IPS-11a (cell line): Measurements from ENCODE around the gene PHACTR3.

ENCODE experiments used
- H3K4me3 ChIP-seq: one replicate; pipeline ENCODE4 v1.5.1; 2013; ENCODE audit warnings: low read depth, low read length, control low read depth

Gene PHACTR3

GRCh38 chr20:59690101-59690500, 85.8 kb downstream of the PHACTR3 start:
- no peak overlapping the region for H3K4me3 ChIP-seq

DNA sequence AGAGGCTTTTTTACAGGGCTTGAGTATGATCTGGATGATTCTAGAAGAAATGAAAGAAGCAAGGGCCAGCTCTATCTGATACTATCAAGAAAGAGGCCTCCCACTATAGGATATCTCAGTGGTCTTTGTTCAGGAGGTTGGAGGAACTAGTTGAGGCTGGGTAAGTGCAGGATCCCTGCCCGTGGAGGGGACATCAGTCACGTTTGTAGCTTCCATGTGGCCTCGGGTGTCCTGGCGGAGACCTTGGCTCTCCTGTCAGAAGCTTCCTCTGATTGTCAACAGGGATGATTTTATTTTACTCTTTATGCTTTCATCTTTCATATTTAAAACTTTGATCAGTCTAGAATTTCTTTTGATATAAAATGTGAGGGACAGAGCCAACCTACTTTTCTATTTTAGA, 86.6 kb downstream of the PHACTR3 start:
- H3K4me3 ChIP-seq = no peak overlapping the region

DNA sequence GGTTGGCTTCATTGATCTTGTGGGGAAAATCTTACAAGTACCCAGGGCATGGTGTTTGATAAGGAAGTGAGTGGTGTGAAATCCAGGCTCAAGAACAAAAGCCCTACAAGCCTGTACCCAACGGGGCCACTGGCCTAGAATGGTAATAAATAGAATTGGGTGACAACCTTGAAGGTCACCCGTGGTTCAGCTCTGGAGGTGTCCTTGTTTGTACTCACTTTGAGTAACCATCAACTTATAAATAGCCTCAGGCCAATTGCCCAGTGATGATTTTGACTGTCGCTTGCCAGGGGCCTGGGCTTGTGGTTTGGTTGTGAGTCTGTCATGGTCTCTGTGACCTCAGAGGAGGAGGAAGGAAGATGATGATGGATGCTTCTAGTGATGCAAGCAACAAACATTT, 87.8 kb downstream of the PHACTR3 start:
- no peak overlapping the region for H3K4me3 ChIP-seq

- H3K4me3 ChIP-seq = no peak overlapping the region
Measured at GRCh38 chr20:59693587-59693986, 89.2 kb downstream of the PHACTR3 start.

DNA sequence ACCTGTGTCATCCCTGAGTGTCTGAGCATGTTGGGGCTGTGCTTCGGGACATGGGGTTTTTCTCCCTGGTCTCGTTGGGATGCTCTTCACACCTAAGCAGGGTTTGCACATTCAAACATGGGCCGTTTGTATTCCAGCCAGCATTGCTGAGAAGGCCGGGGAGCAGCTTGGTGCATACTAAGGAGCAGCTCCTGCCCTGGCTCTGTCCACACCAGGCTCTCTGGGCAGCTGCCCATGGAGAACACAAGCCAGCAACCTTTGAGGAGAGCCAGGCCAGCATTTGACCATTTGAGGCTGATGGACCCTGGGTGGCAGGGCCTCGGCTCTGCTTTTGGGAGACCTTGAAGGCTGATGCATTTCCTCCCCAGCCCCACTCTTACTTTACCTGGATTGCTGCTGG, 92.1 kb downstream of the PHACTR3 start:
- H3K4me3 ChIP-seq = no peak overlapping the region

DNA sequence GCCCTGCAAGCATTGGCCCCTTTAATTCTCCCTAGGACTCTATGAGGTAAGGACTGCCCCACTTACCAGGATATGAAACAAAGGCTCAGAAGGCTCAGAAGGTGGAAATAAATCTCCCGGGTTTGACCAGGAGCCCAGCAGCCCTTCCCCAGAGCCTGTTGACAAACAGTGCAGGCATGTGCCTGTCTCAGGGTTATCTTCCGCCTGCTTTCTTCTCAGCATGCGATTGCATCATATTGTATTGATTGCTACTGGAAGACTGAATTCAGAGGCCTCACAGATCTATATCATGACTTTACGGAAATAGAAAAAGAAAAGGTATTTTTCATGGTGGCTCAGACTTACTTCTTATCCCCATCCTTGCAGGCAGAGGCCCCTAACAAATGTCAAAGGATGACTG, 92.7 kb downstream of the PHACTR3 start:
- no peak overlapping the region for H3K4me3 ChIP-seq

- no peak overlapping the region for H3K4me3 ChIP-seq
Measured at GRCh38 chr20:59698598-59698997, 94.3 kb downstream of the PHACTR3 start.

GRCh38 chr20:59701236-59701635, 96.9 kb downstream of the PHACTR3 start:
- H3K4me3 ChIP-seq = no peak overlapping the region

DNA sequence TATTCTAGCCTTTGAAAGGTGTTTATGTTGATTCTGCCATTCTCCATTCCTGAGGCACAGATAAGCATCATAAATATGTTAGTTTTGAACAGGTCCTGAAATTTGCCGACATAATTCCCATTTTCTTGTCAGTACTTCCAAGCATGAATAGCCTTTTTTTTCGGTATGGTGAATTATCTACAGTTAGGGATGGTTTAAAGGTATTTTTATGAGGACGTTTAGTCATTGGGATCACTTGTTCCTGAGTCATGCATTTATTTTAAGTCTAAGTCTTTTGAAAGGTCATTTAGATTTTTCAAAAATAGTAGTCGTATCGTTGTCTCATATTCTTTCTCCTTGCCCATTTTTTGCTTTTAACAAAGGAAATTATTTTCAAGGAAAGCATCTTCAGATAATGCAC, 98.7 kb downstream of the PHACTR3 start:
- H3K4me3 ChIP-seq = no peak overlapping the region

GRCh38 chr20:59705651-59706399, 101.5 kb downstream of the PHACTR3 start:
- no peak overlapping the region for H3K4me3 ChIP-seq

DNA sequence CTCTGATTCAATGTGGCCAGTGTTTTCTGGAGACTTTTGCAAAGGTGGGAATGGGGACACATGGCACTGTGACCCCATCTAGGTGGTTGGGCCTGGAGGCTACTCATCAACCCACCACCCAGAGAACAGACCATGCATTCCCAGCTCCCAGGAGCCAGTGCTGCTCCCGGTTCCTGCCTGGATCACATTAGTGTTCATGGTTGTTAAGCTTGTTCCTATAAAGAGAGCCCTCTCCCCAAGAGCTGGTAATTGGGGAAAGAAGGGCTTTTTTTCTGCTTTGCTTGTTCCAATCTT, 102.0 kb downstream of the PHACTR3 start:
- no peak overlapping the region for H3K4me3 ChIP-seq

DNA sequence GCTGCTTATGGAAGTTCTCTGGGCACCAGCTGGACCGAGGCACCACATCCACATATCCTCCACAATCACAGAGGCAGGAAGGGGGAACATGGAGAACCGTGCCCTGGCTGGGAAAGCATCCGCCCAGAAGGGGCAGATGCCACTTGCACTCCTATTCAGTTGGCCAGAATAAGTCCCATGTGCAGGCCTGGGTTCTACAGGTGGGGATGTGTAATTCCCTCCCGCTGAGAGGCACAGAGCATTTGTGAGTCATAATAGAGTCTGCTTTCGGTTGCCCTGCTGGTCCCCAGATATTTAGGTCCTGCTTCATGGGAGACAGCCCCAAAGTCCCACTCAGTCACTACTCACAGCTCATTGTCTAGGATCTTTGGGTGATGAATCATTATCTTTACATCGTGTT, 104.0 kb downstream of the PHACTR3 start:
- H3K4me3 ChIP-seq = no peak overlapping the region

DNA sequence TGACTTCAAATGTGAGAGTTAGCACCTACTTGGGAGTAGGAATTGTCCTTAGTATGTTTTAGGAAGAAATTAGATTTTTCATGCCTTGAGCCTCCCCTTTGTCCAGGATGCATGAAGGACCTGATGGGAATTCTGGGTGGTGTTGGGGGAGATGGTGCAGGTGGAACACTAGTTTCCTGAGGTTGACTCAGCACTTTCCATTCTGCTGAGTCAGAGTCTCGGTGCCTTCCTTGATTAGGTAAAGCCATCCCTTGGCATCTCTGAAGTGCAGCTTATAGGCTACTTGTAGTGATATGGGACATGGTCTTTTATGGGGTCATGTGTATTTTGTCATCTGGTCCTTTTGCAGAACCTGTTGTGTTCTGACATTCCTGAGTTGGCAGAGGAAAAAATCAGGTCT, 105.3 kb downstream of the PHACTR3 start:
- no peak overlapping the region for H3K4me3 ChIP-seq

GRCh38 chr20:59718071-59718470, 113.7 kb downstream of the PHACTR3 start:
- no peak overlapping the region for H3K4me3 ChIP-seq

DNA sequence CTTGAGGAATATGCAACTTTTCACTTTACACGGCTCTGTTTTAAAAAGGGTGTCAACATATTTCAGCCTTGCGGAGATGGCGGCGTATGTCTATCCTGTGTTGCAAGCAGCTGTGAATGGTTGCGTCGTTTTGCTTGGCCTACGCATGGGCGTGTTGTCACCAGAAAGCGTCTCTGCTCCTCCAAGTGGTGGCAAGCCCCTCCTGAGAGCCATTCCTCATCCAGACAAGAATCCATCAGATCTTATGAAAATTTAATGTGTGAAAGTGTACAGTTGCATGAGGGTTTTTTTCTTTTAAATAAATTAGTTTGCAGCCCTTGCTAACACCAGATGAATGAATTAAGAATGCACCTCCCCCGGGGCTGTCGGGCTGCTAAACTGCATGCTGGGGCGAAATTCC, 114.4 kb downstream of the PHACTR3 start:
- H3K4me3 ChIP-seq = no peak overlapping the region

GRCh38 chr20:59720013-59720412, 115.7 kb downstream of the PHACTR3 start:
- H3K4me3 ChIP-seq = no peak overlapping the region

DNA sequence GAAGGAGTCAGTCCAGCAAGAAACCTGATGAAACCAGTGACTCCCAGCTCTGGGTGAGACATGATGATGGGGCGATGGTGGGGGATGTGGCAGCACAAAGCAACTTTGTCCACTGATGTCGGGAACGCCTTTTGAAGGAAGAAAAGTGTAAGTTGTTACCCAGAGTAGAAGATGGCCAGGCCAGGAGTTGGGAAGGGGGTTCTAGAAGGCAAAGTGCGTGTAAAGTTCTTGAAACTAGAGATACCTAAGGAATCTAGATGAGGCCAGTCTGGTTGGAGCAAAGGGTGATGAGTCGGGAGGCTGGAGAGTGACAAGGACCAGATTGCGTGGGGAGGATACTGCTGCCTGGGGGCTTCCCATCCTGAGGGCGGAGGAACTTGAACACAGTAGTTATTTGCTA, 117.0 kb downstream of the PHACTR3 start:
- no peak overlapping the region for H3K4me3 ChIP-seq

DNA sequence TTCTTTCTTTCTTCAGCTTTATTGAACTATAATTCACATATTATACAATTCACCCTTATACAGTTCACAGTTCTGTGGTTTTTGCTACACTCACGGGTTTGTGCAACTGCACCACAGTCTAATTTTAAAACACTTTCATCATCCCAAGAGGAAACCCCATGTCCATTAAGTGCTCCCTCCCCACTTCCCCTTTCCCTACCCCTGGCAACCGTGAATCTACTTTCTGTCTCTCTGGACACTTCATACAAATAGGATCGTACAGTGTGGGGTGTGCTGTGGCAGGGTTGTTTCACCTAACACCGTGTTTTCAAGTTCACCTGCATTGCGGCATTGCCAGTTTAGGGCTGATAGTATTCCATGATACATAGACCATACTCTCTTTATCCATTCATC, 118.8 kb downstream of the PHACTR3 start:
- H3K4me3 ChIP-seq = no peak overlapping the region

DNA sequence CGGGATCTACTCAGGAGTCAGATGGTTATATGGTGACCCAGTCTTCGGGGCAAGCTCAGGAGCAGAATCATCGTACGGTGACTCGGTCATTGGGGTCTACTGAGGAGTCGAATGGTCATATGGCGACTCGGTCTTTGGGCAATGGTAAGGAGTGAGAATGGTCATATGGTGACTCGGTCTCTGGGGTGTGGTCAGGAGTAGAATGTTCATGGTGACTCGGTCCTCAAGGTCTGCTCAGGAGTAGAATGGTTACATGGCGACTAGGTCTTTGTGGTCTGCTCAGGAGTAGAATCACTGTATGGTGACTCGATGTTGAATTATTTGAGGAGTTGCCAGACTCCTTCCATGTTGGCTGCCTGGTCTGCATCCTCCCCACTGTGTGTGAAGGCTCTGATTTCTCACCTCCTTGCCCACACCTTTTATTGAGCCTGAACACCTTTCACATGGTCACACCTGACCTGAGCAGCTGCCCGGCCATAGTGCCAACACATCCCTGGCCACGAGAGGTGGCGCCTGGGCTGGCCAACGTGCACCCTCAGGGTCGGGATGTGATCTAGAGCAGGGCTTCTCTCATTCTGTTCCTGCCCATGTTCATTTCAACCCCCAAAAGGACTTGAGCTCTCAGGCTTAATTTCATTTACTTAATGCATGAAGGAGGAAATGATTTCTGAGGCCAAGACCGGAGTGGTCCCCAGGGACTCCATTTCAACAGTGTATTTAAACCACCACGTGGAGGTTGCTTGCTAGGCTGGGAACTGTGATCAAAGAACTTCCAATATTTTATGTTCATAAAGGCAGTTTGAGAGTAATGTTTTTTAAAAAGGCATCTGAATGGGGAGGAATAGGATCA, 119.5 kb downstream of the PHACTR3 start:
- H3K4me3 ChIP-seq = no peak overlapping the region

DNA sequence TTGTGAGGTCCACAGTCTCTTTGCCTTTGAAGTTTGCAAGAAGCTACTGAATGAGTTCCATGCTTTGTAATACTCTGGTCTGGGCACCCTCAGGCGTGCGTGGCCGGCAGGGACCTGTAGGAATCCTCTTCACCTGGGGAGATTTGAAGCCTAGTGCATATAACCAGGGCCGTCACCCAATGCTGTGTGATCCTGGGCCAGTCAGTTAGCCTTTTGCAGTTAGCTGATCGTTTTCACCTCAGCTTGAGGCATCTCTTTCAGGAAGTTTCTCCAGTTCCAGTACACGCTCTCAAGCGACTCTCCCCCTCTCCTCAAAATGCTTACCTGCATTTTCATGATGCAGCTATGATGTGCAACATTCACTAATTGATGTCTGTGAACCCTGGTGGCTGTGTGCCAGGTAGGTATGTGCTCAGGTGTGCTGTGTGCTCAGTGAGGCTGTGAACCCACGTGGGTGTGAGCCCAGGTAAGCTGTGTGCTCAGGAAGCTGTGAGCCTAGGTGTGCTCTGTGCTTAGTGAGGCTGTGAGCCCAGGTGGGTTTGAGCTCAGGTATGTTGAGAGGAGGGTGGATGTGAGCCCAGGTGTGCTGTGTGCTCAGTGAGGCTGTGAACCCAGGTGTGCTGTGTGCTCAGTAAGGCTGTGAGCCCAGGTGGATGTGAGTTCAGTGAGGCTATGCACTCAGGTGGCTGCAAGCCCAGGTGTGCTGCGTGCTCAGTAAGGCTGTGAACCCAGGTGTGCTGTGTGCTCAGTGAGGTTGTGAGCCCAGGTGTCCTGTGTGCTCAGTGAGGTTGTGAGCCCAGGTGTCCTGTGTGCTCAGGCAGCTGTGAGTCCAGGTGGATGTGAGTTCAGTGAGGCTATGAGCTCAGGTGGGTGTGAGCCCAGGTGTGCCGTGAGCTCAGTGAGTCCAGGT, 120.4 kb downstream of the PHACTR3 start:
- H3K4me3 ChIP-seq = no peak overlapping the region

DNA sequence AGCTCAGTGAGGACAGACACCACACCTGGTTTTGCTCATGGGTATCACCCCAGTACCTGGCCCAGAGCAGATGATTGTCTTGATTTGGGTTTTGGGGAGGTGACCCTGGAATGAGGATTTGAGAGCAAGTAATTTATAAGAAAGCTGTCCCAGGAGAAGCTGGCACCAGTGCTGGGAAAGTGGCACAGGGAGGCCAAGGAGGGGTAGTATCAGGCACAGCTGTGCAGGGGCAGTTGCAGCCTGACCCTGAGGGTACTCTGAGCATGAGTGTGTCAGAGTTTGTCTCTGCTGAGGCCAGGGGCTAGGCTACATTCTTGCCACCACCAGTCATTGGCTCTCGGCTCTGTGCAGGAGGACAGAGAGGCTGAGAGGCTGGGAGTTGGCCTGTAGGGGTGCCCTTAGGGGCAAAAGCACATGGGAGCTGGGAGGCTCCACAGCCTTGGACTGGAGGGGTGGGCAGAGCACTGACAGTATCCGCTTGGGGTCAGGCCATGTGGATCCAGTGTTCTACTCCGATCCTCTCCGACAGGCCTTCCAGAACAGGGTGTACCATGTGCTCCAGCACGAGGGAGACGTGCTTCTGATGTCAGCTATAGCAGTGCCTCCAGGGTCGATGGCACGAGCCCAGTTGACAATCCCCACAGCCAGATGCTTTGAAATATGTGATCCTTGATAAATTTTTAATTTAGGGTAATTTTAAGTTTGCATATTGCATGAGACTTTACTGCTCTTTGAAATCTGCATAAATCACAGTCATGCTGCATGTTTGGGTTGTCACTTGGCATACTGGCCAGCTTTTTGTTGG, 121.3 kb downstream of the PHACTR3 start:
- H3K4me3 ChIP-seq = no peak overlapping the region
